ENCODE measurements around the gene JAGN1. TPM values are rescaled to one million over a fixed set of nuclear protein-coding genes. Genes with fewer than 3 reads are reported as not detected.
"Not testable (repeated sequence)": the region's sequence is repeated elsewhere in the genome, so short reads cannot be mapped to it uniquely, and the experiment has no call there.

JAGN1 gene
- total and polyA plus RNA-seq, 2 donors from 2014 or later: 30.3 to 55.3 TPM

GRCh38 chr3:9889405-9889804 lies 1.0 kb upstream of the JAGN1 start:
- FAIRE-seq: no peak
- H3K9ac ChIP-seq (ENCODE audit: low read length in 3 of 3): no peak overlapping the region
- H3K9me3 ChIP-seq (ENCODE audit: control insufficient read depth in 2 of 3, insufficient read depth in 1 of 3, low read length in 3 of 3): no peaks in the 10 kb centered on the region
- no peaks in the 10 kb centered on the region for H3K27me3 ChIP-seq (ENCODE audit: control insufficient read depth, insufficient read depth, low read length)
- DNase-seq: no peak
- H3K4me1 ChIP-seq (ENCODE audit: control insufficient read depth in 2 of 3, insufficient read depth in 2 of 3, low read depth in 1 of 3, low read length in 3 of 3): peaks cover 0 to 13% (median 9%) of the 10 kb centered on the region in 3 donors
- H3K36me3 ChIP-seq (ENCODE audit: control insufficient read depth in 2 of 3, insufficient read depth in 3 of 3, low read length in 3 of 3): peaks cover 0 to 11% (median 8%) of the 10 kb centered on the region in 3 donors
- H3K27ac ChIP-seq (ENCODE audit: low read depth in 2 of 2, low read length in 2 of 2): no peak overlapping the region
- no peak for TF ChIP-seq CTCF (IDR thresholded peaks at IDR 0.05; ENCODE audit: borderline replicate concordance, extremely low read depth, insufficient read depth)
- intact Hi-C loops (cut with DNase I): no loop called here
- no peak overlapping the region for H3K4me3 ChIP-seq (ENCODE audit: low read length in 3 of 3)

GRCh38 chr3:9891072-9891622 lies 737 bp downstream of the JAGN1 start:
- no peaks in the 10 kb centered on the region for H3K27me3 ChIP-seq (ENCODE audit: control insufficient read depth, insufficient read depth, low read length)
- DNase-seq (no peak), FAIRE-seq (no peak)
- intact Hi-C loops (cut with DNase I): no loop called here
- peak overlapping the region; percentile 71 to 94 (median 86) for H3K9ac ChIP-seq (ENCODE audit: low read length in 3 of 3)
- peaks cover 0 to 15% (median 9%) of the 10 kb centered on the region in 3 donors for H3K4me1 ChIP-seq (ENCODE audit: control insufficient read depth in 2 of 3, insufficient read depth in 2 of 3, low read depth in 1 of 3, low read length in 3 of 3)
- H3K9me3 ChIP-seq (ENCODE audit: control insufficient read depth in 2 of 3, insufficient read depth in 1 of 3, low read length in 3 of 3): no peaks in the 10 kb centered on the region
- H3K4me3 ChIP-seq (ENCODE audit: low read length in 3 of 3): peak overlapping the region; percentile 71 to 91 (median 78)
- H3K36me3 ChIP-seq (ENCODE audit: control insufficient read depth in 2 of 3, insufficient read depth in 3 of 3, low read length in 3 of 3): peaks cover 0 to 11% (median 8%) of the 10 kb centered on the region in 3 donors
- peak overlapping the region; percentile 97 for H3K27ac ChIP-seq (ENCODE audit: low read depth in 2 of 2, low read length in 2 of 2)
- no peak for TF ChIP-seq CTCF (IDR thresholded peaks at IDR 0.05; ENCODE audit: borderline replicate concordance, extremely low read depth, insufficient read depth)

- no peak overlapping the region for H3K4me3 ChIP-seq (ENCODE audit: low read length in 3 of 3)
- H3K9me3 ChIP-seq (ENCODE audit: control insufficient read depth in 2 of 3, insufficient read depth in 1 of 3, low read length in 3 of 3): no peaks in the 10 kb centered on the region
- H3K27ac ChIP-seq (ENCODE audit: low read depth in 2 of 2, low read length in 2 of 2): no peak overlapping the region
- no peaks in the 10 kb centered on the region for H3K27me3 ChIP-seq (ENCODE audit: control insufficient read depth, insufficient read depth, low read length)
- peaks cover 6 to 40% (median 24%) of the 10 kb centered on the region in 3 donors for H3K4me1 ChIP-seq (ENCODE audit: control insufficient read depth in 2 of 3, insufficient read depth in 2 of 3, low read depth in 1 of 3, low read length in 3 of 3)
- H3K9ac ChIP-seq (ENCODE audit: low read length in 3 of 3): no peak overlapping the region
- no peak for TF ChIP-seq CTCF (IDR thresholded peaks at IDR 0.05; ENCODE audit: borderline replicate concordance, extremely low read depth, insufficient read depth)
- DNase-seq: no peak
- FAIRE-seq: no peak
- peaks cover 0 to 11% (median 8%) of the 10 kb centered on the region in 3 donors for H3K36me3 ChIP-seq (ENCODE audit: control insufficient read depth in 2 of 3, insufficient read depth in 3 of 3, low read length in 3 of 3)
- intact Hi-C loops (cut with DNase I): no loop called here
These were observed 3.3 kb downstream of the JAGN1 start for GRCh38 chr3:9893739-9894138.

DNA sequence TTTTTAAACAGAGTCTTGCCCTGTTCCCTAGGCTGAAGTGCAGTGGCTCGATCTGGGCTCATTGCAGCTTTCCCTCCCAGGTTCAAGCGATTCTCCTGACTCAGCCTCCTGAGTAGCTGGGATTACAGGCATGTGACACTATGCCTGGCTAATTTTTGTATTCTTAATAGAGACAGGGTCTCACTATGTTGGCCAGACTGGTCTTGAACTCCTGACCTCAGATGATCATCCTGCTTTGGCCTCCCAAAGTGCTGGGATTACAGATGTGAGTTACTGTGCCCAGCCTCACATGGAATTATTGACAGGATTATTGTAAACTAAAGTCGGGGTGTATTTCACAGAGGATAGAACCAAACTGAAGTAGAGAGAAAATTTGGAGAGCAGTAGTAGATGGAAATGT lies 5.3 kb downstream of the JAGN1 start:
- H3K9me3 ChIP-seq (ENCODE audit: control insufficient read depth in 2 of 3, insufficient read depth in 1 of 3, low read length in 3 of 3); H3K27ac ChIP-seq (ENCODE audit: low read depth in 2 of 2, low read length in 2 of 2); H3K27me3 ChIP-seq (ENCODE audit: control insufficient read depth, insufficient read depth, low read length); DNase-seq; intact Hi-C loops (cut with DNase I); H3K9ac ChIP-seq (ENCODE audit: low read length in 3 of 3); H3K4me3 ChIP-seq (ENCODE audit: low read length in 3 of 3); FAIRE-seq: not testable (repeated sequence)
- H3K4me1 ChIP-seq (ENCODE audit: control insufficient read depth in 2 of 3, insufficient read depth in 2 of 3, low read depth in 1 of 3, low read length in 3 of 3): peaks cover 6 to 41% (median 28%) of the 10 kb centered on the region in 3 donors
- H3K36me3 ChIP-seq (ENCODE audit: control insufficient read depth in 2 of 3, insufficient read depth in 3 of 3, low read length in 3 of 3): peaks cover 0 to 11% (median 8%) of the 10 kb centered on the region in 3 donors

DNA sequence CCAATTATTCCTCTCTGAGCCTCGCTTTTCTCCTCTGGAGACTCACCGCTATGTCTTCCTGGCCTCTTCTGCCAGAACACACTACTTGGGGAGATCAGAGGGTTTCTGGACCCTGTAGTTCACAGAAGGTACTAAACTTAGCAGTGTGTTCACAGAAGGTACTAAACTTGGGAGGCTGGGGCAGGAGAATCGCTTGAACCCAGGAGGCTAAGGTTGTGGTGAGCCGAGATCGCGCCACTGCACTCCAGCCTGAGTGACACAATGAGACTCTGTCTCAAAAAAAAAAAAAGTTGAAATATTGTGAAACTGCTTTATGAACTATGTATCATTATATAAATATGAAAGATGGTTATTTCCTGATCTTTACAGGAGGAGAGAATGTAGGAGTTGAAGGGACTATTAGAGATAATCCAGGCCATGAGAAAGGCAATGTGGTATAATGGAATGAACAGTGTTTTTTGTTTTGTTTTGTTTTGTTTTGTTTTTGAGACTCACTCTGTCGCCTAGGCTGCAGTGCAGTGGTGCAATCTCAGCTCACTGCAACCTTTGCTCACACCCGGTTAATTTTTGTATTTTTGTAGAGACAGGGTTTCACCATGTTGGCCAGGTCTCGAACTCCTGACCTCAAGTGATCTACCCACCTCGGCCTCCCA lies 6.5 kb downstream of the JAGN1 start:
- H3K27me3 ChIP-seq (ENCODE audit: control insufficient read depth, insufficient read depth, low read length); H3K9me3 ChIP-seq (ENCODE audit: control insufficient read depth in 2 of 3, insufficient read depth in 1 of 3, low read length in 3 of 3); H3K9ac ChIP-seq (ENCODE audit: low read length in 3 of 3); FAIRE-seq; intact Hi-C loops (cut with DNase I); H3K4me3 ChIP-seq (ENCODE audit: low read length in 3 of 3); DNase-seq: not testable (repeated sequence)
- Histone ChIP-seq H3K36me3 (ENCODE audit: control insufficient read depth in 2 of 3, insufficient read depth in 3 of 3, low read length in 3 of 3) (peaks cover 0 to 11% (median 8%) of the 10 kb centered on the region in 3 donors), H3K27ac (ENCODE audit: low read depth in 2 of 2, low read length in 2 of 2) (peak overlapping the region in 1 of 2 donors; percentile 90), H3K4me1 (ENCODE audit: control insufficient read depth in 2 of 3, insufficient read depth in 2 of 3, low read depth in 1 of 3, low read length in 3 of 3) (peaks cover 6 to 41% (median 28%) of the 10 kb centered on the region in 3 donors)
